Panc1 (cell line): ENCODE measurements around the gene TCOF1. TPM values are rescaled to one million over a fixed set of nuclear protein-coding genes. Genes with fewer than 3 reads are reported as not detected.
A peak's percentile ranks its signal among the peaks of the same experiment; 100 is the strongest.

Source experiments
- ATAC-seq: fragments of 200-7000 bp; cut with Tn5 transposase; 2 replicates; pipeline ENCODE4 v1.9.1; 2020; ENCODE audit warnings: mild to moderate bottlenecking, moderate library complexity
- BruUV-seq: library from RNA; stranded (reverse); fragments of 400-500 nt; replicated peaks from 2 replicates; lab custom pipeline; 2021; lab: Mats Ljungman, UMichigan
- CTCF ChIA-PET: fragments of 300-600 bp; sonication (Branson Sonifier 250); formaldehyde crosslinking; loops from one replicate; lab custom pipeline; 2022; ENCODE audit warnings: antibody characterized with exemption; lab: Charles Lee
- POLR2A ChIA-PET: fragments of 300-600 bp; sonication (Branson Sonifier 250); formaldehyde crosslinking; loops from one replicate; lab custom pipeline; 2022; ENCODE audit warnings: antibody characterized with exemption; lab: Charles Lee
- DNase-seq: peaks from one replicate; pipeline ENCODE4 v3.0.0-alpha.2; 2010; ENCODE audit warnings: low read depth, low spot score
- H3K27ac ChIP-seq: 2 replicates; pipeline ENCODE4 v1.5.1; 2011; ENCODE audit warnings: mild to moderate bottlenecking, low read length, inconsistent platforms
- H3K27me3 ChIP-seq: fragments of 200-500 bp; sonication (Bioruptor generic); 2 replicates; pipeline ENCODE4 v1.6.0; 2014; ENCODE audit warnings: low read length, inconsistent platforms; ENCODE audit not compliant: control insufficient read depth, insufficient read depth
- H3K36me3 ChIP-seq: fragments of 200-500 bp; sonication (Bioruptor generic); 2 replicates; pipeline ENCODE4 v1.5.1; 2014; ENCODE audit warnings: inconsistent platforms, mild to moderate bottlenecking, low read length, moderate library complexity; ENCODE audit not compliant: control insufficient read depth, insufficient read depth
- H3K4me1 ChIP-seq: 2 replicates; pipeline ENCODE4 v1.5.1; 2011; ENCODE audit warnings: inconsistent platforms, mild to moderate bottlenecking, low read length, moderate library complexity; ENCODE audit not compliant: control insufficient read depth, insufficient read depth
- H3K4me3 ChIP-seq, 2 experiments: 2 replicates each; pipeline ENCODE4 v1.5.1; 2011 to 2012; ENCODE audit warnings: low read depth in 2 of 2, low read length in 2 of 2, mild to moderate bottlenecking in 2 of 2, inconsistent platforms in 1 of 2, moderate library complexity in 1 of 2
- H3K9me3 ChIP-seq: fragments of 200-500 bp; sonication (Bioruptor generic); 2 replicates; pipeline ENCODE4 v1.5.1; 2014; ENCODE audit warnings: low read depth, mild to moderate bottlenecking, inconsistent platforms, low read length, moderate library complexity; ENCODE audit not compliant: control insufficient read depth, insufficient read depth
- POLR2AphosphoS5 ChIP-seq: IDR thresholded peaks from 2 replicates; pipeline ENCODE4 v1.6.1; 2012; ENCODE audit warnings: mild to moderate bottlenecking, low read depth, low read length, moderate library complexity
- SIN3A ChIP-seq: IDR thresholded peaks from 2 replicates; pipeline ENCODE4 v1.6.1; 2012; ENCODE audit warnings: low read depth, mild to moderate bottlenecking, low read length, moderate library complexity, borderline replicate concordance; ENCODE audit not compliant: insufficient read depth
- TCF7L2 ChIP-seq: IDR thresholded peaks from 2 replicates; pipeline ENCODE4 v1.6.1; 2011; ENCODE audit warnings: mild to moderate bottlenecking, low read depth, low read length, inconsistent platforms
- in situ Hi-C: cut with HindIII; loops from 2 replicates; pipeline ENCODE4 v1.10.0; 2016; ENCODE audit warnings: low sequenced_read_pairs, low pct_unique_long_range_greater_than_20kb
- intact Hi-C: fragments of 100-400 bp; cut with micrococcal nuclease; formaldehyde crosslinking; loops from one replicate; pipeline ENCODE4 v1.10.0; 2022; ENCODE audit not compliant: unreplicated experiment
- total RNA-seq: library from RNA; stranded (reverse); gene quantifications from one replicate; pipeline ENCODE4 v1.2.1, GENCODE V29; 2021; ENCODE audit not compliant: unreplicated experiment
- TF ChIP-seq, protein P1 (sequence below): fragments of 450-650 bp; IDR thresholded peaks from 2 replicates; pipeline ENCODE4 v1.5.1; 2017; ENCODE audit warnings: mild to moderate bottlenecking
- TF ChIP-seq, protein P2 (sequence below), 2 experiments: IDR thresholded peaks; 2 replicates each; pipeline ENCODE4 v1.6.1; 2011 to 2012; ENCODE audit warnings: low read depth in 2 of 2, control low read depth in 1 of 2, low read length in 1 of 2, mild to moderate bottlenecking in 1 of 2, moderate library complexity in 1 of 2; ENCODE audit not compliant: insufficient read depth in 1 of 2

TCOF1 gene
- total RNA-seq, 1 experiment from 2014 or later: 92.8 TPM

DNA sequence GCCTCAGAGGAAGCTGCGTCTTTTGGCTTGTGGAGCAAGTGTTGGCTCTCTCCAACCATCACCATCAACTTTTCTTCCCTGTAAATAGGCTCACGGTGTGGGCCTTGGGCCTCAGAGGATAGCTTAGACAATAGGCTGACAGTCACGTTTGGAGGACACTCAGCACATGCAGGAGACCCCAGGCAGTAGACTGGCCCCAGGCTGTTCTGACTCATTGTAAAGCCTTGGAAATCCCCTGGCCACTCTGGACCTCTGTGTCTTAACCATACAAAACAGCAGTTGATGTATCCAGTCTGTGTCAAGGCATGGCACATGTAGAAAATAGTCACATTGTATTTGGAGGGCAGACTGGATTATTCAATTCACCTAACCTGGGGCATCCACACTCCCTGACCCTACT lies 36.6 kb downstream of the TCOF1 start:
- Histone ChIP-seq H3K4me1 (no peaks in the 10 kb centered on the region), H3K27ac (no peak overlapping the region), H3K4me3 (no peak overlapping the region), H3K27me3 (no peaks in the 10 kb centered on the region), H3K36me3 (peaks cover 9% of the 10 kb centered on the region), H3K9me3 (no peaks in the 10 kb centered on the region)
- intact Hi-C loops (no loop called here), in situ Hi-C loops (no loop called here)
- ChIA-PET CTCF (no interaction called here), POLR2A (no interaction called here)
- no TSS peak for BruUV-seq
- peak; percentile 62 for ATAC-seq
- no peak for DNase-seq
- TF ChIP-seq, protein P1, sequence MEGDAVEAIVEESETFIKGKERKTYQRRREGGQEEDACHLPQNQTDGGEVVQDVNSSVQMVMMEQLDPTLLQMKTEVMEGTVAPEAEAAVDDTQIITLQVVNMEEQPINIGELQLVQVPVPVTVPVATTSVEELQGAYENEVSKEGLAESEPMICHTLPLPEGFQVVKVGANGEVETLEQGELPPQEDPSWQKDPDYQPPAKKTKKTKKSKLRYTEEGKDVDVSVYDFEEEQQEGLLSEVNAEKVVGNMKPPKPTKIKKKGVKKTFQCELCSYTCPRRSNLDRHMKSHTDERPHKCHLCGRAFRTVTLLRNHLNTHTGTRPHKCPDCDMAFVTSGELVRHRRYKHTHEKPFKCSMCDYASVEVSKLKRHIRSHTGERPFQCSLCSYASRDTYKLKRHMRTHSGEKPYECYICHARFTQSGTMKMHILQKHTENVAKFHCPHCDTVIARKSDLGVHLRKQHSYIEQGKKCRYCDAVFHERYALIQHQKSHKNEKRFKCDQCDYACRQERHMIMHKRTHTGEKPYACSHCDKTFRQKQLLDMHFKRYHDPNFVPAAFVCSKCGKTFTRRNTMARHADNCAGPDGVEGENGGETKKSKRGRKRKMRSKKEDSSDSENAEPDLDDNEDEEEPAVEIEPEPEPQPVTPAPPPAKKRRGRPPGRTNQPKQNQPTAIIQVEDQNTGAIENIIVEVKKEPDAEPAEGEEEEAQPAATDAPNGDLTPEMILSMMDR: no peak
- TF ChIP-seq, protein P2, sequence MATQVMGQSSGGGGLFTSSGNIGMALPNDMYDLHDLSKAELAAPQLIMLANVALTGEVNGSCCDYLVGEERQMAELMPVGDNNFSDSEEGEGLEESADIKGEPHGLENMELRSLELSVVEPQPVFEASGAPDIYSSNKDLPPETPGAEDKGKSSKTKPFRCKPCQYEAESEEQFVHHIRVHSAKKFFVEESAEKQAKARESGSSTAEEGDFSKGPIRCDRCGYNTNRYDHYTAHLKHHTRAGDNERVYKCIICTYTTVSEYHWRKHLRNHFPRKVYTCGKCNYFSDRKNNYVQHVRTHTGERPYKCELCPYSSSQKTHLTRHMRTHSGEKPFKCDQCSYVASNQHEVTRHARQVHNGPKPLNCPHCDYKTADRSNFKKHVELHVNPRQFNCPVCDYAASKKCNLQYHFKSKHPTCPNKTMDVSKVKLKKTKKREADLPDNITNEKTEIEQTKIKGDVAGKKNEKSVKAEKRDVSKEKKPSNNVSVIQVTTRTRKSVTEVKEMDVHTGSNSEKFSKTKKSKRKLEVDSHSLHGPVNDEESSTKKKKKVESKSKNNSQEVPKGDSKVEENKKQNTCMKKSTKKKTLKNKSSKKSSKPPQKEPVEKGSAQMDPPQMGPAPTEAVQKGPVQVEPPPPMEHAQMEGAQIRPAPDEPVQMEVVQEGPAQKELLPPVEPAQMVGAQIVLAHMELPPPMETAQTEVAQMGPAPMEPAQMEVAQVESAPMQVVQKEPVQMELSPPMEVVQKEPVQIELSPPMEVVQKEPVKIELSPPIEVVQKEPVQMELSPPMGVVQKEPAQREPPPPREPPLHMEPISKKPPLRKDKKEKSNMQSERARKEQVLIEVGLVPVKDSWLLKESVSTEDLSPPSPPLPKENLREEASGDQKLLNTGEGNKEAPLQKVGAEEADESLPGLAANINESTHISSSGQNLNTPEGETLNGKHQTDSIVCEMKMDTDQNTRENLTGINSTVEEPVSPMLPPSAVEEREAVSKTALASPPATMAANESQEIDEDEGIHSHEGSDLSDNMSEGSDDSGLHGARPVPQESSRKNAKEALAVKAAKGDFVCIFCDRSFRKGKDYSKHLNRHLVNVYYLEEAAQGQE (IDR thresholded peaks at IDR 0.05; ENCODE audit: insufficient read depth in 1 of 2, low read depth in 2 of 2, low read length in 1 of 2): no peak
- no peak for TF ChIP-seq SIN3A
- TF ChIP-seq TCF7L2: no peak
- no peak for TF ChIP-seq POLR2AphosphoS5

- H3K9me3 ChIP-seq: no peaks in the 10 kb centered on the region
- H3K4me1 ChIP-seq: no peaks in the 10 kb centered on the region
- BruUV-seq: no TSS peak
- intact Hi-C loops (no loop called here), in situ Hi-C loops (no loop called here)
- H3K36me3 ChIP-seq: peaks cover 7% of the 10 kb centered on the region
- no peaks in the 10 kb centered on the region for H3K27me3 ChIP-seq
- no peak overlapping the region for H3K27ac ChIP-seq
- TF ChIP-seq, protein P2 (IDR thresholded peaks at IDR 0.05; ENCODE audit: insufficient read depth in 1 of 2, low read depth in 2 of 2, low read length in 1 of 2): no peak
- TF ChIP-seq POLR2AphosphoS5 (no peak), SIN3A (no peak), TCF7L2 (no peak)
- TF ChIP-seq, protein P1: no peak
- CTCF ChIA-PET: interaction anchor here (0.7 kb wide), 1 partner anchor 385 kb away, joined by 4 read pairs; no protein-coding TSS in a partner anchor
- DNase-seq (no peak), ATAC-seq (no peak)
- no peak overlapping the region for H3K4me3 ChIP-seq
- POLR2A ChIA-PET: no interaction called here
Measured at GRCh38 chr5:150394912-150395687, 37.6 kb downstream of the TCOF1 start.
